MCF 10A (cell line): ENCODE measurements around the gene ERCC1. TPM values are rescaled to one million over a fixed set of nuclear protein-coding genes. Genes with fewer than 3 reads are reported as not detected.

Experiments
- BruUV-seq: library from RNA; stranded (reverse); fragments of 400-500 nt; replicated peaks from 2 replicates; lab custom pipeline; 2021; lab: Mats Ljungman, UMichigan
- CTCF ChIA-PET: fragments of 300-600 bp; sonication (Branson Sonifier 250); formaldehyde crosslinking; extraction: SDS; loops from one replicate; lab custom pipeline; 2021; ENCODE audit warnings: antibody characterized with exemption, inconsistent platforms; lab: Yijun Ruan, JAX
- POLR2A ChIA-PET: fragments of 300-600, 350-650 bp; sonication (Branson Sonifier 250); formaldehyde crosslinking; extraction: SDS; loops from one replicate; lab custom pipeline; 2020; ENCODE audit warnings: antibody characterized with exemption, inconsistent platforms; lab: Yijun Ruan, JAX
- DNase-seq: peaks from one replicate; pipeline ENCODE4 v3.0.0-alpha.2; 2018; ENCODE audit not compliant: unreplicated experiment
- H3K27ac Mint-ChIP-seq: one replicate; pipeline ENCODE4 v1.8.0; 2022; ENCODE audit warnings: mild to moderate bottlenecking, low read depth, mixed read lengths; ENCODE audit not compliant: unreplicated experiment
- H3K27me3 Mint-ChIP-seq: one replicate; pipeline ENCODE4 v1.8.0; 2022; ENCODE audit warnings: mixed read lengths; ENCODE audit not compliant: insufficient read depth, unreplicated experiment
- H3K36me3 Mint-ChIP-seq: one replicate; pipeline ENCODE4 v1.8.0; 2022; ENCODE audit warnings: mild to moderate bottlenecking, moderate library complexity, mixed read lengths; ENCODE audit not compliant: insufficient read depth, unreplicated experiment
- H3K4me1 Mint-ChIP-seq: one replicate; pipeline ENCODE4 v1.8.0; 2022; ENCODE audit warnings: mixed read lengths; ENCODE audit not compliant: insufficient read depth, unreplicated experiment
- H3K4me3 Mint-ChIP-seq: one replicate; pipeline ENCODE4 v1.8.0; 2022; ENCODE audit warnings: mild to moderate bottlenecking, moderate library complexity, mixed read lengths; ENCODE audit not compliant: unreplicated experiment
- H3K9me3 Mint-ChIP-seq: one replicate; pipeline ENCODE4 v1.8.0; 2022; ENCODE audit warnings: mixed read lengths; ENCODE audit not compliant: unreplicated experiment
- CTCF ChIP-seq: fragments of 200-600 bp; IDR thresholded peaks from one replicate; pipeline ENCODE4 v1.8.0; 2022; ENCODE audit warnings: antibody characterized with exemption, mild to moderate bottlenecking; ENCODE audit not compliant: unreplicated experiment
- intact Hi-C: fragments of 100-400 bp; cut with micrococcal nuclease; formaldehyde crosslinking; loops from 2 replicates; pipeline ENCODE4 v1.14.1; 2022
- total RNA-seq: library from RNA; stranded (reverse); gene quantifications from 2 replicates; pipeline ENCODE4 v1.2.3, GENCODE V29; 2022

The ERCC1 gene
- total RNA-seq, 1 experiment from 2014 or later, result 227 TPM

GRCh38 chr19:45385392-45386221 lies 38.1 kb downstream of the ERCC1 start:
- Mint-ChIP-seq H3K4me3 (no peak overlapping the region), H3K27ac (no peak overlapping the region), H3K9me3 (no peaks in the 10 kb centered on the region), H3K4me1 (no peaks in the 10 kb centered on the region), H3K27me3 (no peaks in the 10 kb centered on the region), H3K36me3 (peaks cover 38% of the 10 kb centered on the region)
- no TSS peak for BruUV-seq
- ChIA-PET CTCF (interaction anchor here (0.5 kb wide), 1 partner anchor 14 kb away, joined by 3 read pairs; no protein-coding TSS in a partner anchor), POLR2A (interaction anchor here (1.1 kb wide), 1 partner anchor 15 kb away, joined by 3 read pairs; the partner anchor contains the start of gene ERCC2)
- DNase-seq, result no peak
- intact Hi-C loops, result no loop called here
- no peak for TF ChIP-seq CTCF

- no TSS peak for BruUV-seq
- Mint-ChIP-seq H3K4me3 (no peak overlapping the region), H3K27ac (no peak overlapping the region), H3K4me1 (peaks cover 5% of the 10 kb centered on the region), H3K27me3 (no peaks in the 10 kb centered on the region), H3K9me3 (no peaks in the 10 kb centered on the region), H3K36me3 (peaks cover 39% of the 10 kb centered on the region)
- CTCF ChIA-PET, result interaction anchor here (1.0 kb wide), 1 partner anchor 11 kb away, joined by 3 read pairs; no protein-coding TSS in a partner anchor
- no peak for DNase-seq
- POLR2A ChIA-PET, result no interaction called here
- intact Hi-C loops, result no loop called here
- TF ChIP-seq CTCF, result no peak
Observed at GRCh38 chr19:45382426-45382825, 41.3 kb downstream of the ERCC1 start.

GRCh38 chr19:45380107-45380506 lies 43.6 kb downstream of the ERCC1 start:
- peak overlapping the region; percentile 47 for H3K27ac Mint-ChIP-seq
- H3K4me1 Mint-ChIP-seq, result peaks cover 5% of the 10 kb centered on the region
- no peaks in the 10 kb centered on the region for H3K27me3 Mint-ChIP-seq
- no peak for DNase-seq
- intact Hi-C loops, result no loop called here
- ChIA-PET POLR2A (interaction anchor here (0.7 kb wide), 1 partner anchor 56 kb away, joined by 3 read pairs; no protein-coding TSS in a partner anchor), CTCF (interaction anchor here (0.8 kb wide), 1 partner anchor 99 kb away, joined by 3 read pairs; no protein-coding TSS in a partner anchor)
- BruUV-seq, result no TSS peak
- H3K9me3 Mint-ChIP-seq, result no peaks in the 10 kb centered on the region
- H3K4me3 Mint-ChIP-seq, result no peak overlapping the region
- H3K36me3 Mint-ChIP-seq, result peaks cover 33% of the 10 kb centered on the region
- TF ChIP-seq CTCF, result no peak

DNA sequence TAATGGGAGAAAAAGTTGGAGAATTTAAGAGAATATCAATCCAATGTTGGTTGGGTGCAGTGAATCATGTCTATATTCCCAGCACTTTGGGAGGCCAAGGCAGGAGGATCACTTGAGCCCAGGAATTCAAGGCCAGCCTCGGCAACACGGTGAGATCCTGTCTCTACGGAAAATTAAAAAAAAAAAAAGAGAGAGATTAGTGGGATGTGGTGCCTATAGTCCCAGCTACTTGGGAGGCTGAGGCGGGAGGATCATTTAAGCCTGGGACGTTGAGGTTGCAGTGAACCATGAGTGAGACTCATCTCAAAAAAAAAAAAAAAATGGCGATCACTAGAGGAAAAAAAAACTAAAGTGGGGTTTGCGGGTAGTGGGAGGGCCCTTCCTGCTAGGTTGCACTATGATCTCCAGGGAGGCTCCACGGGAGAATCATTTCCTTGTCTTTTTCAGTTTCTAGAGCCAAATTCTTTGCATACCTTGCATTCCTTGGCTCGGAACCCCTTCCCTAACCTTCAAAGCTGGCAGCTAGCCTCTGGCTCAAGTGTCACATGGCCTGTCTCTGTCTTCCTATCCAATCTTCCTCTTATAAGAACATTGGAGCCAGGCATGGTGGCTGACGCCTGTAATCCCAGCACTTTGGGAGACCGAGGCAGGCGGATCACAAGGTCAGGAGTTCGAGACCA lies 47.5 kb downstream of the ERCC1 start:
- no peak overlapping the region for H3K4me3 Mint-ChIP-seq
- no peaks in the 10 kb centered on the region for H3K9me3 Mint-ChIP-seq
- H3K36me3 Mint-ChIP-seq, result peaks cover 10% of the 10 kb centered on the region
- H3K27me3 Mint-ChIP-seq, result no peaks in the 10 kb centered on the region
- DNase-seq, result peak; percentile 87
- H3K27ac Mint-ChIP-seq, result no peak overlapping the region
- POLR2A ChIA-PET, result interaction anchor here (0.7 to 2.1 kb wide), 3 partner anchors 15 to 30 kb away, joined by 3 to 8 read pairs (median 3); no protein-coding TSS in a partner anchor
- CTCF ChIA-PET, result no interaction called here
- peaks cover 5% of the 10 kb centered on the region for H3K4me1 Mint-ChIP-seq
- no TSS peak for BruUV-seq
- TF ChIP-seq CTCF, result no peak
- intact Hi-C loops, result loop anchor here (2.0 kb wide), 1 partner anchor 29 kb away; the partner anchor contains the start of gene PPP1R13L
